Ammon's horn (tissue), 1 donor: ENCODE data around the gene RIMBP2.
"Not testable (repeated sequence)": the region's sequence is repeated elsewhere in the genome, so short reads cannot be mapped to it uniquely, and the experiment has no call there.

Experiments used
- DNase-seq: peaks from one replicate; pipeline ENCODE4 v3.0.0-alpha.2; 2016; ENCODE audit warnings: low spot score

RIMBP2 gene

GRCh38 chr12:130706885-130707570 is 9.1 kb downstream of the RIMBP2 start:
- no peak for DNase-seq

- no peak for DNase-seq
Observed at GRCh38 chr12:130706311-130706710, 9.8 kb downstream of the RIMBP2 start.

GRCh38 chr12:130705178-130705822 is 10.8 kb downstream of the RIMBP2 start:
- no peak for DNase-seq

- DNase-seq = no peak
Observed at GRCh38 chr12:130704606-130705005, 11.5 kb downstream of the RIMBP2 start.

GRCh38 chr12:130703733-130704375 is 12.2 kb downstream of the RIMBP2 start:
- no peak for DNase-seq

GRCh38 chr12:130702966-130703732 is 12.9 kb downstream of the RIMBP2 start:
- no peak for DNase-seq

- no peak for DNase-seq
Observed at GRCh38 chr12:130701402-130701744, 14.7 kb downstream of the RIMBP2 start.

GRCh38 chr12:130700492-130701401 is 15.4 kb downstream of the RIMBP2 start:
- DNase-seq = no peak

- no peak for DNase-seq
Observed at GRCh38 chr12:130698106-130698505, 18.0 kb downstream of the RIMBP2 start.

GRCh38 chr12:130696379-130697100 is 19.6 kb downstream of the RIMBP2 start:
- no peak for DNase-seq

- DNase-seq = no peak
Observed at GRCh38 chr12:130695061-130695460, 21.0 kb downstream of the RIMBP2 start.

GRCh38 chr12:130689408-130690405 is 26.4 kb downstream of the RIMBP2 start:
- no peak for DNase-seq

- not testable (repeated sequence) for DNase-seq
Observed at GRCh38 chr12:130688999-130689398, 27.1 kb downstream of the RIMBP2 start.

- DNase-seq = no peak
Observed at GRCh38 chr12:130687796-130688778, 28.0 kb downstream of the RIMBP2 start.

- DNase-seq = no peak
Observed at GRCh38 chr12:130687190-130687589, 28.9 kb downstream of the RIMBP2 start.

- peak; percentile 48 for DNase-seq
Observed at GRCh38 chr12:130686511-130686991, 29.5 kb downstream of the RIMBP2 start.

- DNase-seq = no peak
Observed at GRCh38 chr12:130685850-130686249, 30.2 kb downstream of the RIMBP2 start.

GRCh38 chr12:130685250-130685787 is 30.8 kb downstream of the RIMBP2 start:
- DNase-seq = no peak
